ENCODE results near the gene ECM1. TPM values are rescaled to one million over a fixed set of nuclear protein-coding genes. Genes with fewer than 3 reads are reported as not detected.
A peak's percentile ranks its signal among the peaks of the same experiment; 100 is the strongest.

The ECM1 gene
- total RNA-seq, 6 experiments from 2014 or later = 8.8 to 26.7 (median 14.9) TPM

DNA sequence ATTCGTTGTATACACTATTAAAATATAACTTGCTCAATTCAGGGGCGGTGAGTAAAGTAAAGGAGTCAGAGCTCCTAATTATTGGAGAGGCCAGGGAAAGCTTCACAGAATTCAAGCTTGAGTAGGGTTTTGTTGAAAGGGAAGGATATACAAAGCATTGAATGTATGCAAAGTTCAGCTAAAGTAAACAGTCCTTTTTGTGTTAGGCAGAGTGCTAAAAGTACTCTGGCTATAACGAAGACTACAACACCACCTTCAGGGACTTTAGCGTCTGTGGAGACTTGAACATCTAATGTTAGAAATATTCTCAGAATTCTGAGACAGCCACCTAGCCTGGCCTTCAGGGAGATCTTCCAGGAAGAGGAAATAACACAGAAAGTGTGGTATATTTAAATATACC lies 8.7 kb downstream of the ECM1 start:
- WGBS (ENCODE audit: insufficient coverage, low coverage, low lambda C conversion rate, missing lambda C conversion rate) = 48% methylated on average over 4 of the region's 4 CpGs
- Histone ChIP-seq H3K4me3 (peak overlapping the region in 1 of 3 donors; percentile 58), H3K27ac (peak overlapping the region in 1 of 3 donors; percentile 73), H3K36me3 (peaks cover 0 to 3% (median 0%) of the 10 kb centered on the region in 4 donors), H3K4me1 (peaks cover 0 to 13% (median 5%) of the 10 kb centered on the region in 4 donors), H3K9me3 (no peaks in the 10 kb centered on the region), H3K27me3 (no peaks in the 10 kb centered on the region)
- ATAC-seq = no peak
- intact Hi-C loops (cut with DNase I) = loop anchor here in 1 of 2 donors (10.0 kb wide), 1 partner anchor 52 kb away; no protein-coding TSS in a partner anchor
- TF ChIP-seq POLR2A (IDR thresholded peaks at IDR 0.05) = no peak
- TF ChIP-seq, protein P1, sequence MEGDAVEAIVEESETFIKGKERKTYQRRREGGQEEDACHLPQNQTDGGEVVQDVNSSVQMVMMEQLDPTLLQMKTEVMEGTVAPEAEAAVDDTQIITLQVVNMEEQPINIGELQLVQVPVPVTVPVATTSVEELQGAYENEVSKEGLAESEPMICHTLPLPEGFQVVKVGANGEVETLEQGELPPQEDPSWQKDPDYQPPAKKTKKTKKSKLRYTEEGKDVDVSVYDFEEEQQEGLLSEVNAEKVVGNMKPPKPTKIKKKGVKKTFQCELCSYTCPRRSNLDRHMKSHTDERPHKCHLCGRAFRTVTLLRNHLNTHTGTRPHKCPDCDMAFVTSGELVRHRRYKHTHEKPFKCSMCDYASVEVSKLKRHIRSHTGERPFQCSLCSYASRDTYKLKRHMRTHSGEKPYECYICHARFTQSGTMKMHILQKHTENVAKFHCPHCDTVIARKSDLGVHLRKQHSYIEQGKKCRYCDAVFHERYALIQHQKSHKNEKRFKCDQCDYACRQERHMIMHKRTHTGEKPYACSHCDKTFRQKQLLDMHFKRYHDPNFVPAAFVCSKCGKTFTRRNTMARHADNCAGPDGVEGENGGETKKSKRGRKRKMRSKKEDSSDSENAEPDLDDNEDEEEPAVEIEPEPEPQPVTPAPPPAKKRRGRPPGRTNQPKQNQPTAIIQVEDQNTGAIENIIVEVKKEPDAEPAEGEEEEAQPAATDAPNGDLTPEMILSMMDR (IDR thresholded peaks at IDR 0.05) = no peak
- DNase-seq = no peak

DNA sequence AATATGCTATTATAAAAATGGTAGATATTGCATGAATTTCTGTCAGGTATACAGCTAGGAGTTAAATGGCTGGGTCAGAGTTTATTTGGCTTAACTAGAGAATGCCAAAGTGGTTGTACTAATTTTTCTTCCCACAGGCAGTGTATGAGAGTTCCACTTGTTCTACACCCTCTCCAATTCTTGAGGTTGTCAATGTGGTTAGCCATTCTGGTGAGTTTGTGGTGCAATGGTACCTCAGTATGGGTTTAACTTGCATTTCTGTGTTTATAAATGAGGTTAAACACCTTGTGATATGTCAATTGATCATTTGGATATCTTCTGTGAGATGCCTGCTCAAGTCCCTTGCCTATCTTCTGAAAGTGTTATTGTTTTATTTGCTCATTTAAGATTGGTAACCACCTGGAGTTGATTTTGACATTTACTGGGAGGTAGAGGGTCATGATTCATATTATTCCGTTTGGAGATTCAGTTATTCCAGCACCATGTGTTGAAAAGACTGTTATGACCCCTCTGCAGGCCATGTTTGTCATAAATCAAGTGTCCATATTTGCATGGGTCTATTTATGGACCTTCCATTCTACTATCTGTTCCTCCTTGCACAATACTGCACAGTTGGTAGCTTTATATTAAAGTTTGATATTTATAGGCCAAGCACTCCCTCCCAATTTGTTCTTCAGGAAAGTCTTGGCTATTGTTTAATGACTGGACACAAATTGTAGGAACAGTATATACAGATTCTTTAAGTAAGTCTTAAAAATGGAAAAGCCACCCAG lies 13.5 kb downstream of the ECM1 start:
- Histone ChIP-seq H3K27ac (no peak overlapping the region), H3K27me3 (no peaks in the 10 kb centered on the region), H3K4me1 (peaks cover 0 to 7% (median 3%) of the 10 kb centered on the region in 4 donors), H3K36me3 (no peaks in the 10 kb centered on the region), H3K4me3 (no peak overlapping the region), H3K9me3 (no peaks in the 10 kb centered on the region)
- intact Hi-C loops (cut with DNase I) = no loop called here
- ATAC-seq (no peak), DNase-seq (no peak)
- 71% methylated on average over 1 of the region's 1 CpG for WGBS (ENCODE audit: insufficient coverage, low coverage, low lambda C conversion rate, missing lambda C conversion rate)
- TF ChIP-seq POLR2A (IDR thresholded peaks at IDR 0.05) = no peak
- TF ChIP-seq, protein P1 (IDR thresholded peaks at IDR 0.05) = no peak

GRCh38 chr1:150525348-150525747 lies 17.4 kb downstream of the ECM1 start:
- TF ChIP-seq POLR2A (IDR thresholded peaks at IDR 0.05) = no peak
- TF ChIP-seq, protein P1 (IDR thresholded peaks at IDR 0.05) = no peak
- no peak for DNase-seq

DNA sequence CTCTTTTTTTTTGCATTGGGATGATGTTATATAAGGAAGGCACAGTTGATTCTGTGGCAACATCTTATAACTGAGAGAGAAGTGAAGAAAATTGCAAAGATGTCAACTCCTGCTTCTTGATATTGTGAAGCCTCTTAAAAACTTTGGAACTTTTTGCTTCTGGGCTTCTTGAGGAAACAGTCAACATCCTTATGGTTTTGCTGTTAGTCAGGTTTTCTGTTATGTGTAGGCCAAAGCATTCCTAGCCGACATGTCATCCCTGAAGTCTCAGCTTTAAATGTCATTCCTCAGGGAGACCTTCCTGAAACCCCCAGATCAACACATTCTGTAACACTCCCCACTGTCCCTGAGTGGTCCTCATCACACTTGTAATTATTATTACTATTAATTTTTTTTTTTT lies 20.3 kb downstream of the ECM1 start:
- intact Hi-C loops (cut with DNase I) = no loop called here
- TF ChIP-seq, protein P1 (IDR thresholded peaks at IDR 0.05) = no peak
- TF ChIP-seq POLR2A (IDR thresholded peaks at IDR 0.05) = no peak
- DNase-seq = no peak
- Histone ChIP-seq H3K27ac (no peak overlapping the region), H3K4me3 (no peak overlapping the region), H3K4me1 (peaks cover 0 to 23% (median 5%) of the 10 kb centered on the region in 4 donors), H3K36me3 (no peaks in the 10 kb centered on the region), H3K9me3 (no peaks in the 10 kb centered on the region), H3K27me3 (no peaks in the 10 kb centered on the region)
- 100% methylated on average over 1 of the region's 1 CpG for WGBS (ENCODE audit: insufficient coverage, low coverage, low lambda C conversion rate, missing lambda C conversion rate)
- no peak for ATAC-seq

More at GRCh38 chr1:150525348-150525747, 17.4 kb downstream of the ECM1 start:
- H3K27ac ChIP-seq = no peak overlapping the region
- H3K36me3 ChIP-seq = no peaks in the 10 kb centered on the region
- intact Hi-C loops (cut with DNase I) = no loop called here
- H3K4me1 ChIP-seq = peaks cover 0 to 7% (median 0%) of the 10 kb centered on the region in 4 donors
- no peak overlapping the region for H3K4me3 ChIP-seq
- H3K9me3 ChIP-seq = no peaks in the 10 kb centered on the region
- 77% methylated on average over 2 of the region's 3 CpGs for WGBS (ENCODE audit: insufficient coverage, low coverage, low lambda C conversion rate, missing lambda C conversion rate)
- H3K27me3 ChIP-seq = no peaks in the 10 kb centered on the region
- ATAC-seq = no peak

Measured in right lobe of liver (tissue), 6 donors.